ENCODE data around the gene FOXK2.

FOXK2 gene

GRCh38 chr17:82613283-82614094 lies 94.0 kb downstream of the FOXK2 start:
- DNase-seq = no peak

DNA sequence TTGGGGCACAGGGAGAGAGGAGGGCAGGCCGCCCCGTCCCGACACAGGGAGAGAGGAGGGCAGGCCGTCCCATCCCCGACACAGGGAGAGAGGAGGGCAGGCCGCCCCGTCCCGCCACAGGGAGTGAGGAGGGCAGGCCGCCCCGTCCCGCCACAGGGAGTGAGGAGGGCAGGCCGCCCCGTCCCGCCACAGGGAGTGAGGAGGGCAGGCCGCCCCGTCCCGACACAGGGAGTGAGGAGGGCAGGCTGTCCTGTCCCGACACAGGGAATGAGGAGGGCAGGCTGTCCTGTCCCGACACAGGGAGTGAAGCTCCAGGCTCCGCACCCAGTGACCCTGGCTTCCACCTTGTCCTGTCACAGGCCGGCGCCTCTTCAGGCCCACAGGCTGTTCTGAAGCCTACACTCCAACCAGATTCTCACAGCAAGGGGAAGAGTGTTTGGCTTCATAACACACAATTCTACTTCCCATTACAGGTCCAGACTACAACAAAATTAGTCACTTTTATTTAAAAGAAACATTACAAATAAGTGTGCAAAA lies 94.6 kb downstream of the FOXK2 start:
- no peak for DNase-seq

DNA sequence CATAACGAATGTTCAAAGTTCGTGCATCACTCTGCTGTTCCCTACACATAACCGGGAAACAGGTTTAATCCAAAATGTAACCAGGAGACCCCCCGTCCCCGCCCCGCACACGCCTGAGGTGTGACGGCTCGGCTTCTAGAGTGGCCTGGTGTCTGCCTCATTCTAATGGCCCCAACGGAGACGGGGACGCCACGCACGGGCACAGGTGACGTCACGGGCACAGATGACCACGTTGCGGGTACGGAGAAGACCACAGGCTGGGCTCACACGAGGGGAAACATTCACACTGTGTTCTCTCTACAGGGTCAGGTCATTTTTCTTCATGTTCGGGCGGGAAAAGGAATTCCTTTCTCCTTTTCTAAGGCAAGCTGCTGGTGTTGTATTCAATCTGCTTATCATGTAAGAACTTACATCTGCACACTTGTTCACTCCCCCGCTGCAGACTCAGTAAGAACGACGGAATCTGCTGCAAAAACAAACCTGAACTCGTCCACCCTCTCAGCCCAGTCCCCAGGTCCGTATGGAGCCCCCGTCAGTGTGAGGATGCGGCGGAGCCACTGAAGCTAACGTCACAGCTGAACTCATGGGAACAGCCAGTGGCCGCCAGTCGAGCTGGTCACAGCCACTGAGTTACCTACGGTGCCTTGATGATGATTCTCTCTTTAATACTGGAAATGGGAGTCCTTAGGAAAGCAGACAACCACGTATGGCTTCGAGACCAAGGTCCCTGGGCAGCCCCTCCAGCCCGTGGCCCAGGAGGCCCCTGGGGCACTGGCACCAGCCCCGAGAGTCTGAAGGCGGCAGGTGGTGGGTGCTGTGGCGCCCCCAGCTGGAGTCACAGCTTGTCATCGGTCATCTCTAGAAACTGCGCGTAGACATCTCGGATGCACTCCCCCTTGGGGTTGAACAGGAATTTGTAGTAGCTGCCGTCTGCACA lies 95.8 kb downstream of the FOXK2 start:
- DNase-seq = no peak

DNA sequence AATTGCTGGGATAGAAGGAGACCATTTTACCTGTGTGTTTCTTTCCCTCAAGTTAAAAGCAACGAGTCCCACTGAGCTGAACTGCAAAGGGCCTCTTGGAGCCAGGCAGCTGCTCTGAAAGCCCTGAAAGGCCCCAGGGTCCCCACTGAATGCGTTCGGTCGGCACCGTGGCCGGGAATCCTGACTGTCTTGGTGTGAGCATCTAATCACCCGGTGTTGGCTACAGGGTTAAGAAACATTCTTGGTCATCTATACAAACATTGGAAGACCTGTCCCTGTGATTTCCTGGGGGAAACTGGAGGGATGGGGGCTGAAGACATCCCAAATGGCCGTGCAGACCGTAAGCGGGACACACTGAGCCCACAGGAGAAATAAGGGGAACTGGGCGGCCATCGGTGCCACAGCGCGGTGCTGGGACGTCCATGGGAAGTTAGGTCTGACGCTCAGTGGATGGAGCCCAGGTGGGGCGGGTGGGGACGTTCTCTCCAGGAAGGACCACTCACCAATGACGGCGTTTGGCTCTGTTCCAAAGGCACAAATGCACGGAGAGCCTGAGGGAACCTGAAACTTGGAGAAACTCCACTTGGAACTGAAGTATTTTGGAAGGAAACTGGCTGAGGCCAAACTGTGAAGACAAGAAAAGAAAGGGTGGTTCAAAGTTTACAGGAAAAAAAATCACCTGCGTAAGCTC lies 96.6 kb downstream of the FOXK2 start:
- DNase-seq = no peak

- DNase-seq = no peak
Measured at GRCh38 chr17:82619211-82619610, 99.7 kb downstream of the FOXK2 start.

- DNase-seq = no peak
Measured at GRCh38 chr17:82619641-82620040, 100.1 kb downstream of the FOXK2 start.

- no peak for DNase-seq
Measured at GRCh38 chr17:82623707-82624106, 104.2 kb downstream of the FOXK2 start.

GRCh38 chr17:82627405-82627804 lies 107.9 kb downstream of the FOXK2 start:
- DNase-seq = no peak

DNA sequence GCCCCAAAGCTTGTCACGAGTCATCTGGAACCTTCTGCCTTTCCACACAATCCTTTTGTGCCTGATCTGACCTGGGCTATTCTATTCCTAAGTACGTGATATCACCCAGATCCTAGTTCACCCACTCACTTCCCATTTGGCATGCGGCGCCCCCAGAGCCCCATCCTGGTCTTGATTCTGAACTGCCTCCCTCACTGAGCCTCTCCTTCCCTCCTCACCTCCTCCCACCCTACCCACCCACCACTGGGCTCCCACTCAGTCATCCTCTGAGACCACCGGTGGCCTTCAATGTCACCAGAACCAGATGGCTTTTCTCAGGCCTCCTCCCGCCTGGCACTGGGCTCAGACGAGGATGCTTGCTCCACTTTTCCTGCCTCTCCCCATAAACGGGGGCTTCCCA lies 110.2 kb downstream of the FOXK2 start:
- DNase-seq = no peak

DNA sequence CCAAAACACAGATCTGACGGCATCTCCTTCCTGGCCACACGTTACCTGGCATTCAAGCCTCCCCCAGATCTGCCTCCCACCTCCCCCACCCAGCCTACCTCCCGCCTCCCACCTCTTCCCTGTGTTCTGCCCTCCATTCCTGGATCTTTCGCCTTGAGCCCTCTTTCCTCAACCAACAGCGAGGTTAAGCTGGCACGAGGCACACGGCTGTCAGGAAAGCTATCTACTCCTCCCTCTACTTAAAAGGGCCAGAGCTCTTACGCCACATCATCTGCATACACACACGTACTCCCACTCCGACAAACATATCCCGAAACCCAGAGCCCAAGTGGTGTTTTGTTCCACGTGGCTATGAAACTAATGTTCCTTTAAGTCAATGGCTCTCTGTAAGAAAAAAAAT lies 110.7 kb downstream of the FOXK2 start:
- DNase-seq = no peak

DNA sequence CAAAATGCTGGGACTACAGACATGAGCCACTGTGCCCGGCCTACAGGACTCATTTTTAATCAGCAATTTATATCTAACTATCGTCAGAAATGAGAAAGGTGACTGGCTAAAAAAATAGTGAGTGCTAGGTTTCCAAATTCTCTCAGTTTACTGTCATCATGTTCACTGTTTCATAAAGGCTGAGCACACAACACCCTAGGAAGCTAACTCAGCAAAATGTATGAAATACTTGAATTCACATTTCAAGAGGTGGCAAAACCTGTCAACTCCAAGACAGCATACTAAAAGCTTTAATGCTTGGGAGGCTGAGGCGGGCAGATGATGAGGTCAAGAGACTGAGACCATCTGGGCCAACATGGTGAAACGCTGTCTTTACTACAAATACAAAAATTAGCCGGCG lies 112.0 kb downstream of the FOXK2 start:
- no peak for DNase-seq

DNA sequence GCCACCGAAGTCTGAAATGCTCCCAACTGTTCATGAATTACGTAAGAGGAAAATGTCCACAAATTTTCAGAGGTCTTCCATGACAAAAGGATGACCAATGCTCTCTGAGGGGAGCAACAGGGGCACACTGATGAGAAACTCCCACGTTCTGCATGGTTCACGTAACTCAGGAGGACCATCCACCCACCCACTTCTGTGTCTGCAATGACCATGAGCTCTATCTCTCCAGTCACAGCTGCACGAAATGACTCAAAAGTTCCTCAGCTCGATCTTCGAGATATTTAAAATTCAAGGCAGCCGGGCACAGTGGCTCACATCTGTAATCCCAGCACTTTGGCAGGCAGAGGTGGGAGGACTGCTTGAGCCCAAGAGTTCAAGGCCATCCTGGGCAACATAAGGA lies 112.9 kb downstream of the FOXK2 start:
- no peak for DNase-seq

DNA sequence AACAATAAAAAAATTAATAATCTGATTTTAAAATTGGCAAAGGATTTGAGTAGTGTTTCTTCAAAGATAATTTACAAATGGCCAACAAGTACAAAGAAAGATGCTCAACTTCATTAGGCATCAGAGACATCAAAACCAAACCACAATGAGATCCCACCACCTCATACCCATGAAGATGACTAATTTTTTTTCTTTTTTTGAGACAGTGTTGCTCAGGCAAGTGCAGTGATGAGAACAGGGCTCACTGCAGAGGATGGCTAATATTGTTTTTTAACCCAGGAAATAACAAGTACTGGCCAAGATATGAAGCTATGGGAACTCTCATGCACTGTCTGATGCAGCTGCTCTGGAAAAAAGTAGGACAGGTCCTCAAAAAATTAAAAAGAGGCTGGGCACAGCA lies 113.8 kb downstream of the FOXK2 start:
- DNase-seq = no peak

DNA sequence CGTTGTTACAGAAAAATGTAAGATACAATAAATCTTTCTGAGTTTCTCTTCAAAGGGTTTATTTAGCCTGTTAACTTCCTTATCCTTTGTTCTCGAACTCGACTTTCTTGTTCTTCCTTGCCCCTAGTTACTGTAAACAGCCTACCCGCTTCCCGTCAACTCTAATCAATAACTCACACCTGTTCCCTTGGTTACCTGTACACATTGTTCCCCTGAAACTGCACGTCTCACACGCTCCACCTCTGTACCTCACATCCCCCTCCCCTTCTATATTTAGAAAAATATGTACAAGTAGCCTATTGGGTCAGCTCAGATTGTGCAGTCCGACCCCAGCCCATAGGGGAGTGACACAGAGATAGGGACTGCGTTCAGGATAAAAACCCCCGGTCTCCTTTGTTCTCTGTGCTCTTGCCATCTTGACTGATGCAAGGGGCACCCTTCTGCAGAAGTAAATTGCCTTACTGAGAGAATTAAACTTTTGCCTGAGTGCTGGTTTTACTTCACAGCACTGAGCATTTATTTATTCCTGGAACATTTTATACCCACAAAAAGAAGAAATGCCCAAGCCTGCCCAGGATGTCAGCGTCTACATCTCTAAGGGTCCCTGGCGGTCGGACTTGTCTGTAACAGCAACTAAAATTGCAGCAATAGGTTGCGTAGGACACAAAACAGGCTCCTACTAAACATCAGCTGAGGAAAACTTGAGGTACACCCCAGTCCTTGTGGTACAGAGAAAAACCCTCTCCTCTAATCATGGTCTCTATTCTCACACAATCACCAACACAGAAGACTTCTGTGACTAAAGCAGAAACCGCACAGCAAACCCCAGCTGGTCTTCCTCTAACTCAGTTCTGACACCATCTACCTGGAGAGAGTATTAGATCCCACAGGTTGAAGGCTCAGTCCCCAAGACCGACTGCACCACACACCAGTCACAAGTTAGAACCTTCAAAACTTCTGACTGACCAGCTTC lies 117.4 kb downstream of the FOXK2 start:
- no peak for DNase-seq

GRCh38 chr17:82638183-82638773 lies 118.7 kb downstream of the FOXK2 start:
- DNase-seq = no peak

- no peak for DNase-seq
Measured at GRCh38 chr17:82639628-82640027, 120.1 kb downstream of the FOXK2 start.

GRCh38 chr17:82640036-82640435 lies 120.5 kb downstream of the FOXK2 start:
- no peak for DNase-seq

DNA sequence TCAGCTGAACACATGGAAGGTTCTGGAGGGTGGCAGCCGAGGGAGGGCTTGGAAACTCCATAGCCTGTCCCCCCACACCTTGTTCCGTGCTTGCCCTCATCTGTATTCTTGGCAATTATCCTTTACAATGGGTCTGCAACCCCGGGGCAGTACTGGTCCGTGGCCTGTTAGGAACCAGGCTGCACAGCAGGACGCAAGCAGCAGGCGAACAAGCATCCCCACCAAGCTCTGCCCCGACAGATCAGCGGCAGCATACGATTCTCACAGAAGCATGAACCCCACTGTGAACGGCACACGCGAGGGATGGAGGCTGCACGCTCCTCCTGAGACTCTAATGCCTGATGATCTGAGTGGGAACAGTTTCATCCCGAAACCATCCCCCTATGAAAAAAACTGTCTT lies 122.5 kb downstream of the FOXK2 start:
- no peak for DNase-seq

DNA sequence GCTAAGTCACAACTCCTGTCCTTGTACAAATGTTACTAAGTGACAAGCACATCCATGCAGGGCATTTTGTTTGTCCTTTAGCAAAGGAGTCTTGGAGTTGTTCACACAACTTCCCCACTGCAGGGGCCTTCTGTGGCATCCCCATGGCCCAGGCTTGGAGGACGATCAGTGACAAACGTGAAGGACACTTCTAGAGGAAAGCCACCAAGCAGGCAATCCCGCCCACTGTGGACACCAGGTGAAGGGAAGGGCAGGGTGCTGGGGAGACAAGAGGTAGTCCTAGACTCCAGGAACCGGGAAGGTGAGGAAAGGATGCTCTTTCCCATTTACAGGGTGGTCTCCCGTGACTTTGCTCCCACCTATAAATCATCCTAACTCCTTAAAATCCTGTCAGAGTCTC lies 124.6 kb downstream of the FOXK2 start:
- DNase-seq = no peak

GRCh38 chr17:82645516-82645915 lies 126.0 kb downstream of the FOXK2 start:
- no peak for DNase-seq

DNA sequence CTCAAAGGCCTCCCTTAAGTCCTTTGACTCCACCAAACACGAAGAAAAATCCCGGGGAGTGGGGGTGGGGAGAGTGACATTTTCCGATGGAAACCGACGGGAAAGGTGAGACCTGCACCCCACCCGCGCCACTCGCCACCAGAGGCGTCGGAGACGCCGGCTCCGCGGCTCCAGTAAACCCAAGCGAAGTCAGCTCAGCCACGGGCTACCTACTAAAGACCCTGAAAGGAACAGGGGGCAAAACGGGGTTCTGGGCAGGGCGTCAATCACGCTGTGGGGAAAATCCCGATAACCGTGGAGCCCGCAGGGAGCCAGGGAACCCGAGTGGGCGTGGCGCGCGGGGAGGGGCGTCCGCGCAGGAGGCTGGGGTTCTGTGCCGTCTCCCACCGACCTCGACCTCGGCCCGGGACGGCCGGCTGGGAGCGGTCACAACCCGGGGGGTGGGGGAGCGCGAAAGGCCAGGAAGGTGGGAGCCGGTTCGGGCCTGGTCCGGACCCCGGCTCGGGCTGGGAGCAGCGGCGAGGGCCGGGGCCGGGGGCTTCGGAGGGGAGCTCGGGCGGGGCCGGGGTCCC lies 128.1 kb downstream of the FOXK2 start:
- no peak for DNase-seq

Data from NCI-H2171 treated with DMSO at 0.1 percent for 48 hours (cell line).